ENCODE results near the gene CUEDC1. TPM values are rescaled to one million over a fixed set of nuclear protein-coding genes. Genes with fewer than 3 reads are reported as not detected.

CUEDC1 gene
- total and polyA plus RNA-seq, 2 donors (not counting 1 experiment from before 2014, with no cell fraction given), result 0.57 TPM; not detected in 1

DNA sequence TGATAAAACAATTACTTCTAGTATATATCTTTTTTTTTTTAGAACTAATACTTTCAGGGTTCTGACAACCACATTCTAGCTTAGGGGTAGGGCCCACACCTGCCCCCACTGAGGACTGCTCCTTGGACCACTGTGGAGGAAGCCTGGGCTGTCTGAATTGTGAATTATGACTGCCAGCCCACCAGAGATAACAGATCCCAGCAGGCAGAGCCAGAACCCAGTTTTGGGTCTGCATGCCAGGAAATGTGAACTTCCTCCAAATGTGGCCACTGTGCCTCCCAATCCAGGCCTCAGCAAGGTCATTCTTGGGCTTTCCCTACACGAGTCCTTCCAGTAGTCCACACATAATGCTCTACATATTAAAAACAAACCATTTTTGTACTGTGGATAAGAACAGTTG, 16.9 kb upstream of the CUEDC1 start:
- H3K79me2 ChIP-seq (ENCODE audit: control insufficient read depth, insufficient read depth, low read length), result no peaks in the 10 kb centered on the region
- DNase-seq (no peak), ATAC-seq (ENCODE audit: low read depth) (no peak)
- H3K27me3 ChIP-seq (replicated peaks in 1 of 4; ENCODE audit: control extremely low read depth in 1 of 4, control insufficient read depth in 3 of 4, insufficient read depth in 4 of 4, low read length in 3 of 4), result peaks cover 0 to 10% (median 1%) of the 10 kb centered on the region in 4 experiments
- H3K4me1 ChIP-seq (ENCODE audit: control insufficient read depth in 2 of 2, insufficient read depth in 2 of 2, low read length in 2 of 2), result no peaks in the 10 kb centered on the region
- H3K9me3 ChIP-seq (ENCODE audit: control extremely low read depth in 1 of 3, control insufficient read depth in 2 of 3, insufficient read depth in 1 of 3, low read length in 2 of 3), result no peaks in the 10 kb centered on the region
- no peak for TF ChIP-seq EZH2 (IDR thresholded peaks at IDR 0.05; ENCODE audit: borderline replicate concordance, insufficient read depth, low read depth, low read length, poor library complexity, severe bottlenecking)
- TF ChIP-seq, protein P1, sequence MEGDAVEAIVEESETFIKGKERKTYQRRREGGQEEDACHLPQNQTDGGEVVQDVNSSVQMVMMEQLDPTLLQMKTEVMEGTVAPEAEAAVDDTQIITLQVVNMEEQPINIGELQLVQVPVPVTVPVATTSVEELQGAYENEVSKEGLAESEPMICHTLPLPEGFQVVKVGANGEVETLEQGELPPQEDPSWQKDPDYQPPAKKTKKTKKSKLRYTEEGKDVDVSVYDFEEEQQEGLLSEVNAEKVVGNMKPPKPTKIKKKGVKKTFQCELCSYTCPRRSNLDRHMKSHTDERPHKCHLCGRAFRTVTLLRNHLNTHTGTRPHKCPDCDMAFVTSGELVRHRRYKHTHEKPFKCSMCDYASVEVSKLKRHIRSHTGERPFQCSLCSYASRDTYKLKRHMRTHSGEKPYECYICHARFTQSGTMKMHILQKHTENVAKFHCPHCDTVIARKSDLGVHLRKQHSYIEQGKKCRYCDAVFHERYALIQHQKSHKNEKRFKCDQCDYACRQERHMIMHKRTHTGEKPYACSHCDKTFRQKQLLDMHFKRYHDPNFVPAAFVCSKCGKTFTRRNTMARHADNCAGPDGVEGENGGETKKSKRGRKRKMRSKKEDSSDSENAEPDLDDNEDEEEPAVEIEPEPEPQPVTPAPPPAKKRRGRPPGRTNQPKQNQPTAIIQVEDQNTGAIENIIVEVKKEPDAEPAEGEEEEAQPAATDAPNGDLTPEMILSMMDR (IDR thresholded peaks at IDR 0.05), result no peak
- ChIA-PET POLR2A (no interaction called here), CTCF (interaction anchor here (0.7 to 1.2 kb wide), 2 partner anchors 79 to 113 kb away, joined by 3 to 5 read pairs; no protein-coding TSS in a partner anchor)
- Mint-ChIP-seq H3K27me3 (peaks cover 13% of the 10 kb centered on the region), H3K4me1 (no peaks in the 10 kb centered on the region), H3K27ac (no peak overlapping the region), H3K9me3 (ENCODE audit: insufficient read depth) (no peaks in the 10 kb centered on the region), H3K4me3 (no peak overlapping the region)
- no peak overlapping the region for H3K27ac ChIP-seq (ENCODE audit: low read length in 2 of 2)
- H4K20me1 ChIP-seq (ENCODE audit: control insufficient read depth, insufficient read depth, low read length, poor library complexity, severe bottlenecking), result peaks cover 17% of the 10 kb centered on the region
- H3K4me3 ChIP-seq (ENCODE audit: control extremely low read depth in 1 of 5, extremely low read depth in 1 of 5, insufficient read depth in 1 of 5, low read depth in 2 of 5, low read length in 4 of 5), result no peak overlapping the region
- H3K9ac ChIP-seq (ENCODE audit: low read length), result no peak overlapping the region
- peaks cover 11 to 44% of the 10 kb centered on the region in 2 experiments for H3K36me3 ChIP-seq (replicated peaks in 1 of 2; ENCODE audit: control extremely low read depth in 1 of 2, control insufficient read depth in 1 of 2, extremely low read depth in 1 of 2, insufficient read depth in 2 of 2, low read length in 1 of 2)
- no CpG with 5 or more reads among the region's 1 CpG for WGBS (ENCODE audit: insufficient coverage)
- H3K4me2 ChIP-seq (replicated peaks; ENCODE audit: low read depth, low read length, poor library complexity, severe bottlenecking), result no peak overlapping the region
- intact Hi-C loops (cut with micrococcal nuclease), result no loop called here
- no peak overlapping the region for H2AFZ ChIP-seq (ENCODE audit: insufficient read depth, low read depth, low read length, poor library complexity, severe bottlenecking)

DNA sequence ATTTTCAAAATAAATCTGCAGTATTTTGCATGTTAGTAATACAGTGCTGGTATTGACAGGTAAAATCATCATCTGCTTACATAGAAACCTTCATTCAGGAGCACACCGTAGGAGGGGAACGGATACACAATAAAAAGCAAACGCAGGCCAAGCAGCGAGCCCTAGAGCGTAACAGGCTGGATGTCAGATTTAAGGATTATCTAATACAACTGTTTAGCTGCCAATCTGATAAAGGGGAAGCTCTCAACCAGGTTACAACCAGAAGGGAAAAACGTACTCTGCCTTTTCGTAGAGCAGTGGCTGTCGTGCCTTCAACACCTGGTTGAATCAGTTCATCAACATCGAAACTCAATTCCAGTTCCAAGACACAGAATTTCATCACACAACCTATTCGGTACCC, 16.4 kb upstream of the CUEDC1 start:
- H3K27ac ChIP-seq (ENCODE audit: low read length in 2 of 2), result no peak overlapping the region
- no peak for DNase-seq
- H3K27me3 Mint-ChIP-seq, result peaks cover 17% of the 10 kb centered on the region
- no peaks in the 10 kb centered on the region for H3K4me1 Mint-ChIP-seq
- H4K20me1 ChIP-seq (ENCODE audit: control insufficient read depth, insufficient read depth, low read length, poor library complexity, severe bottlenecking), result peaks cover 12% of the 10 kb centered on the region
- no peak overlapping the region for H3K27ac Mint-ChIP-seq
- no peak overlapping the region for H3K9ac ChIP-seq (ENCODE audit: low read length)
- no peaks in the 10 kb centered on the region for H3K9me3 ChIP-seq (ENCODE audit: control extremely low read depth in 1 of 3, control insufficient read depth in 2 of 3, insufficient read depth in 1 of 3, low read length in 2 of 3)
- ChIA-PET CTCF (interaction anchor here (1.2 to 1.3 kb wide), 2 partner anchors 28 to 79 kb away, joined by 4 to 5 read pairs; no protein-coding TSS in a partner anchor), POLR2A (no interaction called here)
- H3K4me2 ChIP-seq (replicated peaks; ENCODE audit: low read depth, low read length, poor library complexity, severe bottlenecking), result no peak overlapping the region
- H3K36me3 ChIP-seq (replicated peaks in 1 of 2; ENCODE audit: control extremely low read depth in 1 of 2, control insufficient read depth in 1 of 2, extremely low read depth in 1 of 2, insufficient read depth in 2 of 2, low read length in 1 of 2), result peaks cover 7 to 38% of the 10 kb centered on the region in 2 experiments
- intact Hi-C loops (cut with micrococcal nuclease), result no loop called here
- WGBS (ENCODE audit: insufficient coverage), result 86% methylated on average over 6 of the region's 10 CpGs
- no peak for ATAC-seq (ENCODE audit: low read depth)
- no peak overlapping the region for H2AFZ ChIP-seq (ENCODE audit: insufficient read depth, low read depth, low read length, poor library complexity, severe bottlenecking)
- H3K9me3 Mint-ChIP-seq (ENCODE audit: insufficient read depth), result no peaks in the 10 kb centered on the region
- no peak overlapping the region for H3K4me3 ChIP-seq (ENCODE audit: control extremely low read depth in 1 of 5, extremely low read depth in 1 of 5, insufficient read depth in 1 of 5, low read depth in 2 of 5, low read length in 4 of 5)
- TF ChIP-seq, protein P1 (IDR thresholded peaks at IDR 0.05), result no peak
- no peak for TF ChIP-seq EZH2 (IDR thresholded peaks at IDR 0.05; ENCODE audit: borderline replicate concordance, insufficient read depth, low read depth, low read length, poor library complexity, severe bottlenecking)
- H3K4me3 Mint-ChIP-seq, result no peak overlapping the region
- peaks cover 0 to 14% (median 1%) of the 10 kb centered on the region in 4 experiments for H3K27me3 ChIP-seq (replicated peaks in 1 of 4; ENCODE audit: control extremely low read depth in 1 of 4, control insufficient read depth in 3 of 4, insufficient read depth in 4 of 4, low read length in 3 of 4)
- H3K4me1 ChIP-seq (ENCODE audit: control insufficient read depth in 2 of 2, insufficient read depth in 2 of 2, low read length in 2 of 2), result no peaks in the 10 kb centered on the region
- H3K79me2 ChIP-seq (ENCODE audit: control insufficient read depth, insufficient read depth, low read length), result no peaks in the 10 kb centered on the region

Data from B cell (primary cell).